Right kidney (tissue), 1 donor: ENCODE results near the gene CHRND.
"Not testable (repeated sequence)": the region's sequence is repeated elsewhere in the genome, so short reads cannot be mapped to it uniquely, and the experiment has no call there.

ENCODE experiments used
- DNase-seq: peaks from one replicate; pipeline ENCODE4 v3.0.0-alpha.2; 2016

CHRND gene

DNA sequence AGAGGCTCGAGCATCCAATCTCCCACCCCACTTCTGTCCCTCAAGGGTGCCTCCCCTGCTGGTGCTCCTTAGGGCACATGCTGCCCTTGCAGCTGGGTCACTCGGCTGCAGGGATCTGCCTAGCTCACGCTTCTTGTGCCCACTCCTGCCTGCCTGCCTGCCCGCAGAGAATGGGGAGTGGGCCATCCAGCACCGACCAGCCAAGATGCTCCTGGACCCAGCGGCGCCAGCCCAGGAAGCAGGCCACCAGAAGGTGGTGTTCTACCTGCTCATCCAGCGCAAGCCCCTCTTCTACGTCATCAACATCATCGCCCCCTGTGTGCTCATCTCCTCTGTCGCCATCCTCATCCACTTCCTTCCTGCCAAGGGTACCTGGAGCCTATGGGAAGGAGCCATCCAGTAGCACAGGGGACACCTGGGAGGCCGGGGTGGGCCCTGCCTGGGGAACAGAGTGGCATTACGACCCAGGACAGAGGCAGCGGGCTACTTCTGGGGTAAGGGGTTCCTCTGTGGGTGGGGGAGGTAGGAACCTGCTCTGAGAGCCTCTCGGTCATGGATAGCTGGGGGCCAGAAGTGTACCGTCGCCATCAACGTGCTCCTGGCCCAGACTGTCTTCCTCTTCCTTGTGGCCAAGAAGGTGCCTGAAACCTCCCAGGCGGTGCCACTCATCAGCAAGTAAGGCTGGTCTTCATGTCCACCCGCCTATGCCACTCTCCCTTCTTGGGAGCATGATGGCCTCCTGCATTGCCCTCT, 16.9 kb downstream of the CHRND start:
- no peak for DNase-seq

DNA sequence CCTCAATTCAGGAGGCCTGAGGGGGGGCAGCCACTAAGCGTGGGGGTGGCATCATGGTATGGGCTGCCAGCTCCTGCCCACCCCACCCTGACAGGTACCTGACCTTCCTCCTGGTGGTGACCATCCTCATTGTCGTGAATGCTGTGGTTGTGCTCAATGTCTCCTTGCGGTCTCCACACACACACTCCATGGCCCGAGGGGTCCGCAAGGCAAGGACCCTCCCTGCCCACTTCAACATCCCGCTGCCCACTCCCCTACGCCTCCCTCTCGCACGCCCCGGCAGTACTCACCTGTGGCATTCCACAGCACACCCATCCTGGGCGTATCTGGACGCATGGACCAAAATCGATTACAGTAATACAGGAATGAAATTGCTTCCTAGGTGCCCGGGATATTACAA, 17.5 kb downstream of the CHRND start:
- DNase-seq, result no peak

DNA sequence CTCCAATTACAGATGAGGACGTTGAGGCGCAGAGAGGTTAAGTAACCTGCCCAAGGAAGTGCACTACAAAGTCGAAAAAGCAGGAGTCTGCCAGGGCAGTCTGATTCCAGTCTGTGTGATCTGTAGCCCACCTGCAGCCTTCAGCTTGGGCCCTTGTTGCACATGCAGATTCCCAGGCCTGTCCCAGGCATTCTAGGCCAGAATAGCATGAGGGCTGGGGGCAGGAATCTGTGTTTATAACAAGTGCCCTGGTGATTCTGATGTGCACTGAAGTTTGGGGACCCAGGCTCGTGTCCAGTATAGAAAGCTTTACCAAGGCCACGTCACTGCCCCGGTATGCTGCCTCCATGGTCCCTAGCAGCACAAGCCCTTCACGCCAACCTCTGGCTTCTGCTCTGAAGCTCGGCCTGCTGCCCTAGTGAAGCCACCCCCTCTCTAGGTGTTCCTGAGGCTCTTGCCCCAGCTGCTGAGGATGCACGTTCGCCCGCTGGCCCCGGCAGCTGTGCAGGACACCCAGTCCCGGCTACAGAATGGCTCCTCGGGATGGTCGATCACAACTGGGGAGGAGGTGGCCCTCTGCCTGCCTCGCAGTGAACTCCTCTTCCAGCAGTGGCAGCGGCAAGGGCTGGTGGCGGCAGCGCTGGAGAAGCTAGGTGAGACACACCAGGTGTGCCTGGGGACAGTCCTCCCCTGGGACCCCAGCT, 18.1 kb downstream of the CHRND start:
- DNase-seq, result no peak

DNA sequence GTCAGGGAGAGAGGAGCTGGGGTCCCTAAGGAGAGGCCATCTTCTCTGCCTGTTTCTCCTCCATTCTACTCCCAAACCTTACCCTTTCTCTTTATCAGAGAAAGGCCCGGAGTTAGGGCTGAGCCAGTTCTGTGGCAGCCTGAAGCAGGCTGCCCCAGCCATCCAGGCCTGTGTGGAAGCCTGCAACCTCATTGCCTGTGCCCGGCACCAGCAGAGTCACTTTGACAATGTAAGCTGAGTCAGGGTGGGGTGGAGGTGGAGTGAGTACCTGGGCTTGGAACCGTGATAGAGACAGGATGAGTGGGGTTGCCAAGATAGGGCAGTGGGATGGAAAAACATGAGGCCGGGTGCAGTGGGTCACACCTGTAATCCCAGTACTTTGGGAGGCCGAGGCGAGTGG, 18.7 kb downstream of the CHRND start:
- DNase-seq, result no peak

DNA sequence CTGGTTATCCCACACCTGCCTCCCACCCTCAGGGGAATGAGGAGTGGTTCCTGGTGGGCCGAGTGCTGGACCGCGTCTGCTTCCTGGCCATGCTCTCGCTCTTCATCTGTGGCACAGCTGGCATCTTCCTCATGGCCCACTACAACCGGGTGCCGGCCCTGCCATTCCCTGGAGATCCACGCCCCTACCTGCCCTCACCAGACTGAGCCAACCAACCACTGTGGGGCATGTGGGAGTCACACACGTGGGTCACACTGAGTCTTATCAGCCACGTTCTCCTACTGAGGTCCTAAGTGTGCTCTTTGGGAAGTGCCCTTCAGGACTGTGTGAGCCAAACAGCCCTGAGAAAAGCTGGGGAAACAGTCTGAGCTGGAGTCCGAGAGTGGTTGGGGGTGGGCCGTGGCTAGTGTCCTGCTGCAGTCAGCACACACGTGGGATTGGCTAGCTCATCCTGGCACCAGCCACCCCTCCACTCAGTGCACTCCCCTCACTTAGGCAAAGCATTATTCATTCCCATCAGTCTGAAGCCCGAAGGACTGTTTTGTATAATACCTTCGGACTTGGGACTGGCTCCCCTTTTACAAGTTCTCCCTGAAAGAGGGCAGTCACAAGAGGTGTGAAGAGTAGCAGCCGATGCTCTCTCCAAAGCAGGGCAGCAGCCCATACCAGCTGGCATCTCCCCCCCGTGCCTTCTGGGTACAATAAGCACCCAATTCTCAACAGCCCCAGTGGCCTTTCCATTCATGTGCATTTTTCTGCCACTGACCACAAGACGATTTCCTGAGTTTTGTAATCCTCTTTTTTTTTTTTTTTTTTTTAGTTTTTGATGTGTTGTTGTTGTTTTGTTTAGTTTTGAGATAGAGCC, 19.8 kb downstream of the CHRND start:
- no peak for DNase-seq

DNA sequence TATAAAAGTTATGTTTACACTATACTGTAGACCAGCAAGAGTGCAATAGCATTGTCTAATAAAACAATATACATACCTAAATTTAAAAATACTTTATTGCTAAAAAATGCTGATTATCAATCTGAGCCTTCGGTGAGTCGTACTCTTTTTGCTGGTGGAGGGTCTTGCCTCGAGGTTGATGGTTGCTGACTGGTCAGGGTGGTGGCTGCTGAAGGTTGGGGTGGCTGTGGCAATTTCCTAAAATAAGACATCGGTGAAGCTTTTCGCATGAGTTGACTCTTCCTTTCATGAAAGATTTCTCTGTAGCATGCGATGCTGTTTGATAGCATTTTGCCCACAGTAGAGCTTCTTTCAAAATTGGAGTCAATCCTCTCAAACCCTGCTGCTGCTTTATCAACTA, 22.0 kb downstream of the CHRND start:
- no peak for DNase-seq

DNA sequence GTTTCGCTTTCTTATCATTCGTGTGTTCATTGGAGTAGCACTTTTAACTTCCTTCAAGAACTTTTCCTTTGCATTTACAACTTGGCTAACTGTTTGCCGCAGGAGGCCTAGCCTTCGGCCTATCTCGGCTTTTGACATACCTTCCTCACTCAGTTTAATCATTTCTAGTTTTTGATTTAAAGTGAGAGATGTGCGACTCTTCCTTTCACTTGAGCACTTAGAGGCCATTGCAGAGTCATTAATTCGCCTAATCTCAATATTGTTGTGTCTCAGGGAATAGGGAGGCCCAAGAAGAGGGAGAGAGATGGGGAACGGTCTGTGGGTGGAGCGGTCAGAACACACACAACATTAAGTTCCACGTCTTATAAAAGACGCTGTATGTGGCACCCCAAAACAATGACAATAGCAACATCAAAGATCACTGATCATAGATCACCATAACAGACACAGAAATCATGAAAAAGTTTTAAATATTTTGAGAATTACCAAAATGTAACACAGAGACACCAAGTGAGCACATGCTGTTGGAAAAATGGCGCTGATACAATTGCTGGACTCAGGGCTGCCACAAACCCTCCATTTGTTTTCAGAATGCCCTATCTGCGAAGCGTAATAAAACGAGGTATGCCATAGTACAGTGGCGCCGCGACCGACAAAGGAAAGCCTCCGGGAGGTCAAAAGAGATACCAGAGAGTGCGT, 23.8 kb downstream of the CHRND start:
- DNase-seq, result no peak

DNA sequence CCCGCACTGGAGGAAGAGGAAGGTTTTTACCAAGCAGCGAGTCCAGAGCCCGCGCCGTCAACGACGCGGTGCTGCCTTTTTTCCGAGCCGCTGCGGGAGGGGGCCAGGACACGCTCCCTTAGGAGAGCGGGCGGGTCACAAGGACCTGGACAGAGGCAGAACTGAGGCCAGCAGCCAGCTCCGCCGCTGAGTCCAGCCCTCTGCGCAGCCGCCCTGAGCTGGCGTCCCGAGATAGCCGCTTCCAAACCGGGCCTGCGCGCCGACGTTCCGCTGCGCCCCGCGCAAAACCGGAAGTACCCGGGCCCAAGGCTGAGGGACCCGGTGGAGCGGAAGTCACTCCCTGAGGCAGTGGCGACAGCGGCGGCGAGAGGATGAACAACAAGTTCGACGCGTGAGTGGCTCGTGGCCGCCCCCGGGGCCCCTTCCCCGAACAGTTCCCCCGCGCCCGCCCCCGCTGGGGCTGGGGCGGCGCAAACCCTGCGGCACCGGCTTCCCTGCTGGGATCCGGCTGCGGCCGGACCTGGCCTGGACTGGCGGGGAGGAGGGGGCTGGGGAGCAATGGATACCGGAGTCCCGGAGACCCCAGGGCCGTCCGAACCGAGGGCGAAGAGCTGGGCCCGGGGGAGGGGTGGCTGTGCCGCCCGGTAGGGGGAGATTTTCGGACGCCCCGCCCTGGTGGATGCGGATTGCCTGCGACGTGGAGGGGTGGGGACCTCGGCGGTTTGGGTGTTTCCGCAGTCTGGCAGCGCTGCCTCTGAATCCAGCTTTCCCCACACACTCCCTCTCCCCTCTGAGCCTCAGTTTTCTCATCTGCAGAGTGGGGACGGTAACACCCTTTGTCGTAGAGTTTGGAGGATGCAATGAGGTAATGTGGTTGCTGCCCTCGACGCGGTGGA, 24.6 kb downstream of the CHRND start, which contains the start of the genes EIF4E2 and TIGD1:
TSS of gene EIF4E2 (plus strand) at position 336 of the 896 bp plus-strand sequence. CDS start at position 372, 36 bp downstream.
TSS of gene TIGD1 (minus strand) at position 204 of the 896 bp plus-strand sequence. CDS start 675 bp downstream, outside the sequence.
- DNase-seq, result peak; percentile 88

DNA sequence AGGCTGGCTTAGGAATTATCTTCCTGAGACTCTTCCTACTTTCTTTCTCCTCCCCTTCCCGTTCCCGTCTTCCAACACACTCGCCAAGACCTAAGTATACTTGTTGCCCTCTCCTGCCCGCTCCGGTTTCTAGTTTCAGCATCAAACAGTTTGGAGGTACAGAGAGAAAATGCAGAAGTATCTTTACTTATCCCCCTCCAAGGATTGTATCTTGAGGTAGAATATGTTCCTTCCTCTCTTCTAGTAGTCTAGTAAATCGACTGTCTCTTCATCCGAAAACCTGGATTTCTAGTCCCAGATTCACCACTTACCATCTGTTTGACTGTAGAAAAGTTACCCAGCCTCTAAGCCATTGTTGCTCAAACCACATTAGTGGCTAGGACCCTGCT, 25.3 kb downstream of the CHRND start:
- DNase-seq, result no peak

DNA sequence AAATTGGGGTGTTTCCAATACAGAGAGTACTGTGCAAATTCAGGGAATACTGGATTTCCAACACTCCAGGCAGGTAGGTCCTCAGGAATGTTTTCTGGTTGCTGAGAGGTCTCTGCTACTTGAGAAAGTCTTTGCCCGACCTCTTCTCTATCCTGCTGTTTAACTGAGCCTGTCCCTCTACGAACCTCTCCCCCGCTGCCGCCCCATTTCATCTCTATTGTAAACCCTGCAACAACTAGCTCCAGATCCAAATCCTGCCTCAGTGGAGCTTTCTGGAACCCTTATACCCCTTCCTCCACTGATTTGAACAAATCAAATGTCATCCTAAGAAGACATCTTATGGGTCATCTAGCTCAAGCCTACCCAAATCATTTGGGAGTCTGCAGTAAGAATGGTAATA, 25.8 kb downstream of the CHRND start:
- DNase-seq, result no peak

DNA sequence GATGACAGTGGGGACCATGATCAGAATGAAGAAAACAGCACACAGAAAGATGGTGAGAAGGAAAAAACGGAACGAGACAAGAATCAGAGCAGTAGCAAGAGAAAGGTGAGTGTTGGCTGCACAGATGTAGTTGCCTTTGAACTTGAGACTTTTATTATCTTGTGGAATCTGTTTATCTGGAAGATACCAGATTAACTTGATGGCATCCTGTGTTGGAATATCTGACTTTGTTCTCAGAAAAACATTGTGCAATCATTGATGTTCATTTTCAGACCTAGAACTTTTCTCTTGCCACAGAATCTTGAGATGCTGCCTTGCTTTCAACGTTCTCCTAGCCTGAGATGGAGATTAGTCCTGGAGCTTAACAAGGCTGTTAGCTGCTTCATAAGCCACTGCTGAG, 30.5 kb downstream of the CHRND start:
- no peak for DNase-seq

DNA sequence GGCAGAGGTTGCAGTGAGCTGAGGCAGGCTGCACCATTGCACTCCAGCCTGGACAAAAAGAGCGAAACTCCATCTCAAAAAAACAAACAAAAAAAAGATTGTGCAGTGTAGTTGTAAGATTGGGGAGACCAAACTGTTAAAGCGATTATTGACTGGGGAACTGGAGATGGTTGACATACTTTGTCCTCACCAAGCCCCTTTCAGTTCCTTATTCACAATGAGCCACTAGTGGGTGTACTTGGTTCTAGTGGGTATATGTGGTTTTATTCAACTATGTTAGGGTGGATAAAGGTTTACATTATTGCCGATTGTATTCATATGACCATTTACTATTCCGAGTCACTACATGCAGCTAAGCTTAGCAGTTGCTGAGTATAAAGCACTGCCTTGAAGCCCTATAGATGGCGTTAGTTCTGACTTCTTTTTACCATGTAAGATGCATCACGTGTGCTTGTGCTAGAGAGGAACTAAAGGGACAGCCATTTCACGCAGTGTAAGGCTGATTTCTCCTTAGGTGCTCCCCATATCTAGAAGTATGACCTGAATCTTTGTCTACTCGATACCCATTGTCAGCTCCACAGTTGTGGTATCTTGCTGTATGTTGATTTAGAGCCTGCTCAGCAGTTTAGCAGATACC, 36.7 kb downstream of the CHRND start:
- no peak for DNase-seq

DNA sequence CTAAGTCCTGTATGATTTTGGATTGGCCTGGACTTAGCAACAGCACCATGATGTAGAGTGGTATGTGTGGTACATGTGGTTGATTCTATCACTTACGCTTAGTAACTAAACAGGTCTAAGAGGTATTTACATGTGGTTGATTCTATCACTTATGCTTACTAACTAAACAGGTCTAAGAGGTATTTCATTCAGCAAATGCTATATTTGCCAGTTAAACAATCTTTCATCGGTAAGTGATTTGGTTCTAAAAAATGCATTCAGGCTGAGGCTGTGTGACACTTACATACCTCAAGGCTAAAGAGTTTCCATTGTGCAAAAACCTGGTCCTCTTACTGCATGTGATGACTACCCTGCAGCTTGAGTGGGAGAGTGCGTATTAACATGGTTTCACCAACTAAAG, 37.6 kb downstream of the CHRND start:
- DNase-seq, result no peak

DNA sequence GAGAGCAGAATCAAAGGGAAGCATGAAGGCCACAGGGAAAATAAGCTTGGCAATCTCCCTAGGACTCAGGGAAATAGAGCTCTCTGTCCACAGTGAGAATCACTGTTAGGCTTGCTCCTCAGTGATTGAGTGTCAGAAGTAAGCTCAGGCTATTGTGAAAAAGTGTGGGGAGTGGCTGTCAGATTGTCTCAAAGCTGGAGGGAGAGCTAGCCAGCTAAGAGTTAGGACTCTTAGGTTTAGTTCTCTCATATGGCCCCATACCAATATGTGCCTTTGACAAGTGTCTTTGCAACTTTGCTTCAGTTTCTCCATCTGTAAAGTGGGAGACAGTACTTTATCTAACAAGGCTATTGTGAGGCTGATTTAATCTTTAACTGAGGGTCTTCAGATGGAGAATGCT, 41.8 kb downstream of the CHRND start:
- DNase-seq, result no peak

DNA sequence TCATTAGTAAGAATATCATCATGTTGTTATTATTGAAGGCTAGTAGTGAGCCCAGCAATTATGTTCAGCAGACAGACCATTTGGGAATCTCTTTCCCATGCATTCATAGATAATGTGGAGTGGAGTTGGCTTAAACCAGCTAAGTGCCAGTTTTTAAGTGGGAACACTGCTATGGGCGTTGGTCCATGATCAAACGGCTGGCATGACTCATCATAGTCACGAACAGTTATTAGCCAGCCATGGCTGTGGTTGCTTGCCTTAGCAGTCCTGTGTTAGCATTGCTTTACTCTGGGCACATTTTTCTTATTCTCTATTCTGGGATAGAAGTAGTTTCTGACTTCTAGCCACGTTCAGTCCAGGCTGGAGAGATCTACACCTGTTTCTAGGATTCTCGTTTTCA, 42.2 kb downstream of the CHRND start:
- DNase-seq, result no peak

DNA sequence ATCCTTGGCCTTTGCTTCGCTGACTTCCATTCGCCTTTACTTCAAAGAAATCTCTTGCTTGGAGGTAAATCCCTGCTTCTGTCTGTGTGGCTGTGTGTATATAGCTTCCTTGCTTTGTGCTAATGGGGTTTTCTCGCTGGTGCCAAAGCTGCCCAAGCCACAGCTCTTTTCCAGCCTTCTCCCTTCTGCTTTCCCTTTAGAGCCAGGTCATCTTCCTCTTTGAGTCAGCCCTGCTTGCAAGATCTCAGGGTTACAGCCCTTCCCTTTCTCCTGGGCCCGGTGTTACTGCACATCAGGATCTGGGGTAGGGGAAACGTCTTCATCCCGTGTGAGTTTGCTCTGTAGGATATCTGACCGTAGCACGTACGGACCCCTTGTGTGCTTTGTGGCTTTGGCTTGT, 43.6 kb downstream of the CHRND start:
- no peak for DNase-seq

DNA sequence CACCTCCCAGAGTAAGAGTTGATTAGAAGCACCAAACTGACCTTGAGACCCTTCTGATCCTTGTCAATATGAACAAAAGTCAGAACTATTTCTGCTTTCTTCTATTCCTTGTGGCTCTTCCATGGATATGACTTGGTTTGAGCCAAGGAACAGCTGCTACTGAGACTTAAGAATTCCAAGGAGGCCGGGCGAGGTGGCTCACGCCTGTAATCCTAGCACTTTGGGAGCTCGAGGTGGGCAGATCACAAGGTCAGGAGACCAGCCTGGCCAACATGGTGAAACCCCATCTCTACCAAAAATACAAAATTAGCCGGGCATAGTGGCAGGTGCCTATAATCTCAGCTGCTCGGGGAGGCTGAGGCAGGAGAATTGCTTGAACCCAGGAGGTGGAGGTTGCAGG, 44.5 kb downstream of the CHRND start:
- not testable (repeated sequence) for DNase-seq

DNA sequence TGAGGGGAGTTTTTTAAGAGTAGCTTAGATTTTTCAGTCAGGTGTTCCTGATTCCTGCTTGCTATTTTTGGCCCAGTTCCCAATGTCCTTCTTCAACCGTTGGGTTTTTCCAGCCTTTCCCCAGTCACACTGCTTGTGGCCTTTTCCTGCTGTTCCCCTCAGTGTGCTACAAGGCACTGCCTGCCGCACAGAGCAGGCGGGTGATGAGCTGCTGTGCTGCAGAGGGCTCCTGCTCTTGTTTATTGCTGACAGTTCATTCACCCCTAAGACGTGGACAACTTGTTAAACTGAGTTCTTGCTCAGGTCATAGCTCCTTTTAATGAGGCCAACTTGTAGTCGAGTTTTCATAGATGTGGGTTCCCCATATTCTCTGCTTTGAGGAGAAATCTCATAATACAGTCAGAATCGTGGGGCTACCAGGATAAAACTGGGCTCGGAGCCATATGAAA, 45.1 kb downstream of the CHRND start:
- DNase-seq, result no peak

DNA sequence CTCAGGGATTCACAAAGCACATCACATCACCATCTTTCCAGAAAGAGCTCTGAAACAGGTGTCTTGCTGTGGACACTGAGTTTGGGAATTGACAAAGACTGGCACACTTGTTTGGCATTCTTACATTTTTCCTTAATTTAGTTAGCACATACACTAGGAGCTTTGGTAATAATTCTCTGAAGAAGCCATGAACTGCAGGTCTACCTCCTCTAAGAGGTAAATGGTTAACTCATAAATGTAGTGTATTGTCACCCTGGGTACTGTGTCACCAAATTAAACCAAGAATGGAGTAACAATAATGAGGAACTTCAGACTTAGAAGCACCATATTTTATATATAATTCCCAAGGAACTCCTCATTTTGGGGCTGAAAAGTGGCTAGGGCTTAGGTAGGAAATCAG, 47.1 kb downstream of the CHRND start:
- no peak for DNase-seq

DNA sequence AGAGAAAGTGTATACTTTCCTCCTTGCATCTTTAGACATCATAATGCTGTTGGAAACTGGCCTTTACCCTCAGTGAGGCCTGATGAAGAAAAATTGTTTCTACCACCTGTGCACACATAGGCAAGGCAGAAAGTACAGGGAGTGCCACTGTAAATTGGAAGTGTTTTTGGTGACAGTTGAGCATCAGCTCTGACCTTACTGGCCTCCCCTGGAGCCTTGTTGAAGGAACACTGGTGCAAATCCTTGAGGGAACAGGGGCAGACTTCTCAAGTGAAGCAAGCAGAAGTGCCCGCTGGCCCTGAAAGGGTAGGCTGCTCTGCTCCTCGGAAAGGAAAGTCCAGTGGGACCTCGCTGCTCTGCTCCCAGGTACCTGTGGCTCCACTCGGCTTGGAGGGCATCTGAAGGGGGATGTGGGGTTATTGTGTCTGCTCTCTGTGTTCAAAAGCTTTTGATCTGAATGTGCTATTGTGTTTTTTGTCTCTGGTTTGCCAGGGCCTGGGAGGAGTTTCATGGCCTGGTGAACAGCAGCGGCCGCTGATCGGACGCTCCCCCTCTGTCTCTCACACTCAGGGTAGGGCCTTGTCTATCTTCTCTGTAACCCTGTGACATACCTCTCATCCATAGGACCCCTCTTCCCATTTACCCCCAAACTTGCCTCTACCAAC, 47.9 kb downstream of the CHRND start:
- peak; percentile 46 for DNase-seq
